GM12878 (cell line): ENCODE results near the gene MARVELD3. TPM values are rescaled to one million over a fixed set of nuclear protein-coding genes. Genes with fewer than 3 reads are reported as not detected.

Experiments used
- HCFC1 ChIP-seq: fragments of 150-350 bp; IDR thresholded peaks from 2 replicates; pipeline ENCODE4 v1.6.1; 2014; ENCODE audit warnings: low read length
- NRF1 ChIP-seq: conservative IDR thresholded peaks from 2 replicates; pipeline ENCODE4 v1.6.1; 2011; ENCODE audit warnings: mild to moderate bottlenecking, low read depth, low read length, improper control_type of control experiment
- ZNF687 ChIP-seq: fragments of 450-650 bp; IDR thresholded peaks from 2 replicates; pipeline ENCODE4 v1.6.1; 2017; ENCODE audit warnings: mild to moderate bottlenecking, moderate library complexity
- polyA plus RNA-seq, 11 experiments: library from polyadenylated mRNA; depleted of rRNA in 4 of 11; unstranded in 6 of 11; stranded (reverse) in 5 of 11; fragments of >200 nt; fragmentation: Nextera tagmentation in 4 of 11; fragmentation: Illumina TruSeq in 1 of 11; extraction: Ambion mirVana in 4 of 11; extraction: Trizol in 1 of 11; gene quantifications; 1 replicate in 1 of 11; 2 replicates in 10 of 11; pipeline versions ENCODE4 v1.2.1 to v1.2.3, GENCODE V29; 2011 to 2016; ENCODE audit warnings: inconsistent platforms in 2 of 11, missing spikeins in 2 of 11, low read depth in 1 of 11
- total RNA-seq, 4 experiments: library from RNA; depleted of rRNA in 3 of 4; stranded (reverse); fragments of >200 nt in 3 of 4; fragmentation: Illumina TruSeq in 1 of 4; extraction: Trizol in 1 of 4; gene quantifications; 2 replicates each; pipeline versions ENCODE4 v1.2.1 to v1.2.3, GENCODE V29; 2013 to 2021
- TF ChIP-seq, protein P1 (sequence below): IDR thresholded peaks from 2 replicates; pipeline ENCODE4 v1.6.1; 2011; ENCODE audit warnings: borderline replicate concordance, low read depth, mild to moderate bottlenecking, moderate library complexity, low read length; ENCODE audit not compliant: insufficient read depth, poor library complexity, severe bottlenecking

Gene MARVELD3
- total and polyA plus RNA-seq, 10 of the 15 experiments (the other 5 are each of a cell fraction or from before 2014, with no cell fraction given) = 0.03 to 0.18 (median 0.09) TPM; not detected in 4

DNA sequence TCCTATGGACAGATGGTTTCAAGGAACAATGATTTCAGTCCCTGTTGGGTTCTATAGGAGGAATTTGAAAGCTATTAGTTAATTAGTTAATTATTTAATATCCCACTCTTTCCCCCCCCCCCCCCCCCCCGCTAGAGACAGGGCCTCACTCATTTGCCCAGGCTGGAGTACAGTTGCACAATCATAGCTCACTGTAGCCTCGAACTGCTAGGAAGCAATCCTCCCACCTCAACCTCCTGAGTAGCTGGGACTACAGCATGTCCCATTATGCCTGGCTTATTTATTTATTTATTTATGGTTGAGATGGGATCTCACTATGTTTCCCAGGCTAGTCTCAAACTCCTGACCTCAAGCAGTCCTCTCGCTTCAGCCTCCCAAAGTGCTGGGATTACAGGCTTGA, 34.1 kb upstream of the MARVELD3 start (continued):
- TF ChIP-seq ZNF687 (no peak), HCFC1 (no peak), NRF1 (no peak)
- TF ChIP-seq, protein P1, sequence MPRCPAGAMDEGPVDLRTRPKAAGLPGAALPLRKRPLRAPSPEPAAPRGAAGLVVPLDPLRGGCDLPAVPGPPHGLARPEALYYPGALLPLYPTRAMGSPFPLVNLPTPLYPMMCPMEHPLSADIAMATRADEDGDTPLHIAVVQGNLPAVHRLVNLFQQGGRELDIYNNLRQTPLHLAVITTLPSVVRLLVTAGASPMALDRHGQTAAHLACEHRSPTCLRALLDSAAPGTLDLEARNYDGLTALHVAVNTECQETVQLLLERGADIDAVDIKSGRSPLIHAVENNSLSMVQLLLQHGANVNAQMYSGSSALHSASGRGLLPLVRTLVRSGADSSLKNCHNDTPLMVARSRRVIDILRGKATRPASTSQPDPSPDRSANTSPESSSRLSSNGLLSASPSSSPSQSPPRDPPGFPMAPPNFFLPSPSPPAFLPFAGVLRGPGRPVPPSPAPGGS = no peak
